H7 (cell line): ENCODE results near the gene ESRRG. TPM values are rescaled to one million over a fixed set of nuclear protein-coding genes. Genes with fewer than 3 reads are reported as not detected.

Experiments used
- DNase-seq: peaks from one replicate; pipeline ENCODE4 v3.0.0; 2012
- H3K27me3 ChIP-seq: 2 replicates; pipeline ENCODE4 v1.6.0; 2011; ENCODE audit warnings: mild to moderate bottlenecking, low read length; ENCODE audit not compliant: control insufficient read depth, insufficient read depth
- H3K36me3 ChIP-seq: replicated peaks from 2 replicates; pipeline ENCODE4 v1.5.1; 2011; ENCODE audit warnings: low read length; ENCODE audit not compliant: control insufficient read depth, insufficient read depth
- H3K4me3 ChIP-seq: 2 replicates; pipeline ENCODE4 v1.5.1; 2011; ENCODE audit warnings: low read depth, mild to moderate bottlenecking, control low read depth, low read length, moderate library complexity; ENCODE audit not compliant: insufficient read depth
- total RNA-seq: library from RNA; depleted of rRNA; stranded (reverse); fragments of >200 nt; shearing (Covaris generic); gene quantifications from 2 replicates; pipeline ENCODE4 v1.2.3, GENCODE V29; 2014

The ESRRG gene
- total RNA-seq, 1 experiment from 2014 or later: 2.3 TPM

- Histone ChIP-seq H3K4me3 (no peak overlapping the region), H3K36me3 (no peaks in the 10 kb centered on the region), H3K27me3 (no peaks in the 10 kb centered on the region)
- no peak for DNase-seq
Observed at GRCh38 chr1:216518844-216519627, 204.2 kb downstream of the ESRRG start.

GRCh38 chr1:216502528-216503162, 220.6 kb downstream of the ESRRG start:
- H3K36me3 ChIP-seq: no peaks in the 10 kb centered on the region
- DNase-seq: peak; percentile 16
- no peaks in the 10 kb centered on the region for H3K27me3 ChIP-seq
- H3K4me3 ChIP-seq: no peak overlapping the region

GRCh38 chr1:216500273-216500967, 222.8 kb downstream of the ESRRG start:
- Histone ChIP-seq H3K36me3 (no peaks in the 10 kb centered on the region), H3K4me3 (no peak overlapping the region), H3K27me3 (no peaks in the 10 kb centered on the region)
- DNase-seq: no peak

- no peak overlapping the region for H3K4me3 ChIP-seq
Observed at GRCh38 chr1:216499581-216500272, 223.5 kb downstream of the ESRRG start.

GRCh38 chr1:216498277-216498676, 225.0 kb downstream of the ESRRG start:
- H3K4me3 ChIP-seq: no peak overlapping the region
- no peaks in the 10 kb centered on the region for H3K27me3 ChIP-seq
- no peak for DNase-seq
- H3K36me3 ChIP-seq: no peaks in the 10 kb centered on the region

More at GRCh38 chr1:216499581-216500272, 223.5 kb downstream of the ESRRG start:
- Histone ChIP-seq H3K36me3 (no peaks in the 10 kb centered on the region), H3K27me3 (no peaks in the 10 kb centered on the region)
- DNase-seq: no peak

- no peaks in the 10 kb centered on the region for H3K36me3 ChIP-seq
- DNase-seq: no peak
- no peak overlapping the region for H3K4me3 ChIP-seq
- H3K27me3 ChIP-seq: no peaks in the 10 kb centered on the region
Observed at GRCh38 chr1:216485042-216485441, 238.2 kb downstream of the ESRRG start.

- DNase-seq: no peak
- Histone ChIP-seq H3K4me3 (no peak overlapping the region), H3K36me3 (no peaks in the 10 kb centered on the region), H3K27me3 (no peaks in the 10 kb centered on the region)
Observed at GRCh38 chr1:216483672-216484401, 239.4 kb downstream of the ESRRG start.

GRCh38 chr1:216482620-216483019, 240.6 kb downstream of the ESRRG start:
- H3K27me3 ChIP-seq: no peaks in the 10 kb centered on the region
- no peaks in the 10 kb centered on the region for H3K36me3 ChIP-seq
- DNase-seq: no peak
- H3K4me3 ChIP-seq: no peak overlapping the region

- no peaks in the 10 kb centered on the region for H3K36me3 ChIP-seq
Observed at GRCh38 chr1:216478238-216478637, 245.0 kb downstream of the ESRRG start.

GRCh38 chr1:216476341-216476740, 246.9 kb downstream of the ESRRG start:
- no peak overlapping the region for H3K4me3 ChIP-seq
- no peaks in the 10 kb centered on the region for H3K27me3 ChIP-seq
- H3K36me3 ChIP-seq: no peaks in the 10 kb centered on the region
- no peak for DNase-seq

More at GRCh38 chr1:216478238-216478637, 245.0 kb downstream of the ESRRG start:
- Histone ChIP-seq H3K4me3 (no peak overlapping the region), H3K27me3 (no peaks in the 10 kb centered on the region)
- no peak for DNase-seq

- Histone ChIP-seq H3K36me3 (no peaks in the 10 kb centered on the region), H3K27me3 (no peaks in the 10 kb centered on the region), H3K4me3 (no peak overlapping the region)
- DNase-seq: no peak
Observed at GRCh38 chr1:216475659-216476276, 247.5 kb downstream of the ESRRG start.

- no peak overlapping the region for H3K4me3 ChIP-seq
- DNase-seq: no peak
- H3K27me3 ChIP-seq: no peaks in the 10 kb centered on the region
- H3K36me3 ChIP-seq: no peaks in the 10 kb centered on the region
Observed at GRCh38 chr1:216466162-216466801, 256.9 kb downstream of the ESRRG start.

- H3K36me3 ChIP-seq: no peaks in the 10 kb centered on the region
Observed at GRCh38 chr1:216464489-216464888, 258.7 kb downstream of the ESRRG start.

More at GRCh38 chr1:216464489-216464888, 258.7 kb downstream of the ESRRG start:
- no peak overlapping the region for H3K4me3 ChIP-seq
- no peak for DNase-seq
- no peaks in the 10 kb centered on the region for H3K27me3 ChIP-seq
